Left lung (tissue), 10 donors: ENCODE data around the gene KRTAP12-4. TPM values are rescaled to one million over a fixed set of nuclear protein-coding genes. Genes with fewer than 3 reads are reported as not detected.
"Not testable (repeated sequence)": the region's sequence is repeated elsewhere in the genome, so short reads cannot be mapped to it uniquely, and the experiment has no call there.

Experiments
- ATAC-seq: fragments of 200-7000 bp; cut with Tn5 transposase; one replicate; pipeline ENCODE4 v1.9.1; 2020; ENCODE audit warnings: moderate library complexity
- DNase-seq, 4 donors: peaks; one replicate each; pipeline ENCODE4 v3.0.0-alpha.2; 2013 to 2020
- H3K27ac ChIP-seq, 2 donors: fragments of 200-600 bp; sonication (generic) in 1 of 2; one replicate each; pipeline versions ENCODE4 v1.5.0 to v1.8.0; 2020 to 2021
- H3K27me3 ChIP-seq, 2 donors: fragments of 200-600 bp; sonication (generic) in 1 of 2; one replicate each; pipeline versions ENCODE4 v1.5.0 to v1.8.0; 2020 to 2021
- H3K36me3 ChIP-seq, 2 donors: fragments of 200-600 bp; sonication (generic) in 1 of 2; one replicate each; pipeline versions ENCODE4 v1.5.0 to v1.8.0; 2020 to 2021
- H3K4me1 ChIP-seq, 2 donors: fragments of 200-600 bp; one replicate each; pipeline ENCODE4 v1.8.0; 2021
- H3K4me3 ChIP-seq, 2 donors: fragments of 200-600 bp; sonication (generic) in 1 of 2; one replicate each; pipeline versions ENCODE4 v1.5.0 to v1.8.0; 2020 to 2021; ENCODE audit warnings: mild to moderate bottlenecking in 1 of 2
- H3K9me3 ChIP-seq, 2 donors: fragments of 200-600 bp; sonication (generic) in 1 of 2; one replicate each; pipeline versions ENCODE4 v1.5.0 to v1.8.0; 2020 to 2021
- CTCF ChIP-seq, 2 donors: fragments of 200-600 bp; sonication (generic) in 1 of 2; IDR thresholded peaks; one replicate each; pipeline versions ENCODE4 v1.5.0 to v1.8.0; 2021; ENCODE audit warnings: antibody characterized with exemption in 2 of 2
- intact Hi-C, 2 donors: fragments of 100-400 bp; cut with DNase I; formaldehyde crosslinking; loops; one replicate each; pipeline versions ENCODE4 v1.11.2 to v1.14.2; 2022
- polyA plus RNA-seq, 6 donors: library from polyadenylated mRNA; unstranded; fragments of 120-200 nt; gene quantifications; one replicate each; pipeline ENCODE4 v1.2.1, GENCODE V29; 2013; ENCODE audit not compliant: insufficient read length in 6 of 6
- total RNA-seq, 2 donors: library from RNA; stranded (reverse); fragmentation: NEBNext Ultra II Directional; extraction: Animal tissue kit (Norgen Biotek cat#: 25700); gene quantifications; one replicate each; pipeline ENCODE4 v1.2.1, GENCODE V29; 2021
- donor health status: DM: no; HTN: yes; CAD: no.
- donor health status: DM: no; HTN: no; CAD: no.

Gene KRTAP12-4
- total and polyA plus RNA-seq, 8 donors = not detected

GRCh38 chr21:44686843-44687561 lies 32.5 kb upstream of the KRTAP12-4 start:
- ATAC-seq (no peak), DNase-seq (no peak)
- H3K4me1 ChIP-seq = no peaks in the 10 kb centered on the region
- intact Hi-C loops = no loop called here
- H3K36me3 ChIP-seq = no peaks in the 10 kb centered on the region
- H3K27me3 ChIP-seq = peaks cover 0 to 35% of the 10 kb centered on the region in 2 donors
- no peak overlapping the region for H3K4me3 ChIP-seq
- peaks cover 0 to 2% of the 10 kb centered on the region in 2 donors for H3K9me3 ChIP-seq
- TF ChIP-seq CTCF (IDR thresholded peaks at IDR 0.05) = no peak
- no peak overlapping the region for H3K27ac ChIP-seq

GRCh38 chr21:44686000-44686781 lies 31.7 kb upstream of the KRTAP12-4 start:
- TF ChIP-seq CTCF (IDR thresholded peaks at IDR 0.05) = no peak
- H3K36me3 ChIP-seq = no peaks in the 10 kb centered on the region

GRCh38 chr21:44685050-44685449 lies 30.6 kb upstream of the KRTAP12-4 start:
- H3K36me3 ChIP-seq, intact Hi-C loops, H3K9me3 ChIP-seq, H3K27ac ChIP-seq, H3K4me3 ChIP-seq, DNase-seq, ATAC-seq, H3K4me1 ChIP-seq: not testable (repeated sequence)
- H3K27me3 ChIP-seq = peaks cover 0 to 35% of the 10 kb centered on the region in 2 donors

More at GRCh38 chr21:44686000-44686781, 31.7 kb upstream of the KRTAP12-4 start:
- Histone ChIP-seq H3K4me3 (no peak overlapping the region), H3K4me1 (no peaks in the 10 kb centered on the region), H3K9me3 (no peaks in the 10 kb centered on the region), H3K27me3 (peaks cover 0 to 35% of the 10 kb centered on the region in 2 donors), H3K27ac (no peak overlapping the region)
- intact Hi-C loops = no loop called here
- no peak for ATAC-seq
- DNase-seq = no peak

- intact Hi-C loops = no loop called here
- no peaks in the 10 kb centered on the region for H3K9me3 ChIP-seq
- no peak overlapping the region for H3K27ac ChIP-seq
- H3K4me3 ChIP-seq = no peak overlapping the region
- H3K4me1 ChIP-seq = no peaks in the 10 kb centered on the region
- no peak for TF ChIP-seq CTCF (IDR thresholded peaks at IDR 0.05)
- peaks cover 0 to 35% of the 10 kb centered on the region in 2 donors for H3K27me3 ChIP-seq
- ATAC-seq (no peak), DNase-seq (no peak)
- no peaks in the 10 kb centered on the region for H3K36me3 ChIP-seq
Observed at GRCh38 chr21:44684483-44684882, 30.0 kb upstream of the KRTAP12-4 start.

GRCh38 chr21:44684077-44684476 lies 29.6 kb upstream of the KRTAP12-4 start:
- no peak overlapping the region for H3K4me3 ChIP-seq
- ATAC-seq (no peak), DNase-seq (no peak)
- no peaks in the 10 kb centered on the region for H3K4me1 ChIP-seq
- TF ChIP-seq CTCF (IDR thresholded peaks at IDR 0.05) = no peak
- H3K9me3 ChIP-seq = no peaks in the 10 kb centered on the region
- intact Hi-C loops = no loop called here
- H3K27ac ChIP-seq = no peak overlapping the region
- H3K36me3 ChIP-seq = no peaks in the 10 kb centered on the region
- peaks cover 0 to 35% of the 10 kb centered on the region in 2 donors for H3K27me3 ChIP-seq
